Upper lobe of right lung (tissue), 1 donor: ENCODE measurements around the gene MCU. TPM values are rescaled to one million over a fixed set of nuclear protein-coding genes. Genes with fewer than 3 reads are reported as not detected.

Experiments
- ATAC-seq: fragments of 200-7000 bp; cut with Tn5 transposase; one replicate; pipeline ENCODE4 v1.9.1; 2020; ENCODE audit warnings: mild to moderate bottlenecking, moderate library complexity
- DNase-seq: peaks from one replicate; pipeline ENCODE4 v3.0.0-alpha.2; 2020
- H3K27ac ChIP-seq: fragments of 200-600 bp; one replicate; pipeline ENCODE4 v1.8.0; 2022
- H3K27me3 ChIP-seq: fragments of 200-600 bp; one replicate; pipeline ENCODE4 v1.8.0; 2022; ENCODE audit warnings: mild to moderate bottlenecking
- H3K36me3 ChIP-seq: fragments of 200-600 bp; one replicate; pipeline ENCODE4 v1.8.0; 2022
- H3K4me1 ChIP-seq: fragments of 200-600 bp; one replicate; pipeline ENCODE4 v1.8.0; 2022
- H3K4me3 ChIP-seq: fragments of 200-600 bp; one replicate; pipeline ENCODE4 v1.8.0; 2022; ENCODE audit warnings: mild to moderate bottlenecking
- H3K9me3 ChIP-seq: fragments of 200-600 bp; one replicate; pipeline ENCODE4 v1.8.0; 2022
- CTCF ChIP-seq: fragments of 200-600 bp; IDR thresholded peaks from one replicate; pipeline ENCODE4 v1.8.0; 2022; ENCODE audit warnings: antibody characterized with exemption
- intact Hi-C: fragments of 100-400 bp; cut with DNase I; formaldehyde crosslinking; loops from one replicate; pipeline ENCODE4 v1.11.0; 2022
- total RNA-seq: library from RNA; stranded (reverse); fragmentation: NEBNext Ultra II Directional; extraction: Animal tissue kit (Norgen Biotek cat#: 25700); gene quantifications from one replicate; pipeline ENCODE4 v1.2.1, GENCODE V29; 2021
- donor health status: DM: no; HTN: yes; CAD: no; lungs with severe emphysema.

The MCU gene
- total RNA-seq, 1 donor from 2014 or later = 31.1 TPM

- intact Hi-C loops = loop anchor here (10.0 kb wide), 1 partner anchor 108 kb away; no protein-coding TSS in a partner anchor
- TF ChIP-seq CTCF = no peak
- H3K27me3 ChIP-seq = no peaks in the 10 kb centered on the region
- ATAC-seq (no peak), DNase-seq (no peak)
- H3K36me3 ChIP-seq = no peaks in the 10 kb centered on the region
- H3K4me1 ChIP-seq = no peaks in the 10 kb centered on the region
- H3K4me3 ChIP-seq = no peak overlapping the region
- H3K9me3 ChIP-seq = no peaks in the 10 kb centered on the region
- H3K27ac ChIP-seq = no peak overlapping the region
Observed at GRCh38 chr10:72812753-72813430, 120.9 kb downstream of the MCU start.

GRCh38 chr10:72814099-72814790 is 122.3 kb downstream of the MCU start:
- H3K4me3 ChIP-seq = no peak overlapping the region
- no peaks in the 10 kb centered on the region for H3K27me3 ChIP-seq
- H3K4me1 ChIP-seq = no peaks in the 10 kb centered on the region
- intact Hi-C loops = loop anchor here (10.0 kb wide), 1 partner anchor 109 kb away; no protein-coding TSS in a partner anchor
- TF ChIP-seq CTCF = no peak
- DNase-seq (no peak), ATAC-seq (no peak)
- H3K27ac ChIP-seq = no peak overlapping the region
- H3K9me3 ChIP-seq = no peaks in the 10 kb centered on the region
- no peaks in the 10 kb centered on the region for H3K36me3 ChIP-seq

- ATAC-seq (no peak), DNase-seq (no peak)
- TF ChIP-seq CTCF = no peak
- Histone ChIP-seq H3K4me3 (no peak overlapping the region), H3K4me1 (no peaks in the 10 kb centered on the region), H3K9me3 (no peaks in the 10 kb centered on the region), H3K36me3 (no peaks in the 10 kb centered on the region), H3K27ac (no peak overlapping the region), H3K27me3 (no peaks in the 10 kb centered on the region)
- intact Hi-C loops = loop anchor here (10.0 kb wide), 1 partner anchor 112 kb away; no protein-coding TSS in a partner anchor
Observed at GRCh38 chr10:72816565-72816964, 124.6 kb downstream of the MCU start.

GRCh38 chr10:72818076-72818475 is 126.1 kb downstream of the MCU start:
- DNase-seq (no peak), ATAC-seq (no peak)
- H3K4me3 ChIP-seq = no peak overlapping the region
- no peaks in the 10 kb centered on the region for H3K36me3 ChIP-seq
- H3K27ac ChIP-seq = no peak overlapping the region
- H3K4me1 ChIP-seq = no peaks in the 10 kb centered on the region
- no peak for TF ChIP-seq CTCF
- intact Hi-C loops = loop anchor here (10.0 kb wide), 1 partner anchor 113 kb away; no protein-coding TSS in a partner anchor
- H3K27me3 ChIP-seq = no peaks in the 10 kb centered on the region
- no peaks in the 10 kb centered on the region for H3K9me3 ChIP-seq

- ATAC-seq = no peak
- H3K27ac ChIP-seq = no peak overlapping the region
- intact Hi-C loops = loop anchor here (10.0 kb wide), 1 partner anchor 114 kb away; no protein-coding TSS in a partner anchor
- H3K9me3 ChIP-seq = no peaks in the 10 kb centered on the region
- no peaks in the 10 kb centered on the region for H3K4me1 ChIP-seq
- H3K4me3 ChIP-seq = no peak overlapping the region
- no peak for DNase-seq
- TF ChIP-seq CTCF = no peak
- H3K27me3 ChIP-seq = no peaks in the 10 kb centered on the region
- H3K36me3 ChIP-seq = no peaks in the 10 kb centered on the region
Observed at GRCh38 chr10:72819053-72819452, 127.1 kb downstream of the MCU start.
